Trophoblast cell (in vitro differentiated cells and primary cell): ENCODE measurements around the gene ELK1.

Experiments
- DNase-seq, 2 donors: peaks; one replicate each; pipeline ENCODE4 v3.0.0-alpha.2; 2016
- H2AFZ ChIP-seq: 2 replicates; pipeline ENCODE4 v1.6.1; 2013; ENCODE audit warnings: low read length, moderate library complexity, mild to moderate bottlenecking; ENCODE audit not compliant: insufficient read depth, poor library complexity
- H2AK5ac ChIP-seq: 2 replicates; pipeline ENCODE4 v1.6.1; 2013; ENCODE audit warnings: mild to moderate bottlenecking, low read length
- H2BK120ac ChIP-seq: 2 replicates; pipeline ENCODE4 v1.6.1; 2013; ENCODE audit warnings: low read length, mild to moderate bottlenecking, moderate library complexity; ENCODE audit not compliant: insufficient read depth, poor library complexity
- H2BK12ac ChIP-seq: 2 replicates; pipeline ENCODE4 v1.6.1; 2013; ENCODE audit warnings: mild to moderate bottlenecking, low read length, moderate library complexity
- H2BK5ac ChIP-seq: 2 replicates; pipeline ENCODE4 v1.6.1; 2013; ENCODE audit warnings: low read length, low read depth, moderate library complexity, mild to moderate bottlenecking; ENCODE audit not compliant: poor library complexity
- H3K14ac ChIP-seq: 2 replicates; pipeline ENCODE4 v1.6.1; 2013; ENCODE audit warnings: mild to moderate bottlenecking, low read length
- H3K18ac ChIP-seq: 2 replicates; pipeline ENCODE4 v1.6.1; 2013; ENCODE audit warnings: mild to moderate bottlenecking, low read length
- H3K23ac ChIP-seq: 2 replicates; pipeline ENCODE4 v1.6.1; 2013; ENCODE audit warnings: low read length
- H3K27ac ChIP-seq: 2 replicates; pipeline ENCODE4 v1.5.1; 2013; ENCODE audit warnings: low read depth, mild to moderate bottlenecking, inconsistent platforms, low read length, moderate library complexity
- H3K27me3 ChIP-seq: 2 replicates; pipeline ENCODE4 v1.6.1; 2013; ENCODE audit warnings: inconsistent platforms, mild to moderate bottlenecking, low read length, moderate library complexity; ENCODE audit not compliant: insufficient read depth
- H3K36me3 ChIP-seq, 2 experiments: 1 replicate in 1 of 2; 2 replicates in 1 of 2; pipeline ENCODE4 v1.6.1; 2013; ENCODE audit warnings: low read length in 2 of 2, mild to moderate bottlenecking in 2 of 2, moderate library complexity in 1 of 2; ENCODE audit not compliant: insufficient read depth in 2 of 2, control insufficient read depth in 1 of 2
- H3K4ac ChIP-seq: 2 replicates; pipeline ENCODE4 v1.6.1; 2013; ENCODE audit warnings: low read depth, mild to moderate bottlenecking, low read length, moderate library complexity
- H3K4me1 ChIP-seq, 2 experiments: 1 replicate in 1 of 2; 2 replicates in 1 of 2; pipeline ENCODE4 v1.6.1; 2013; ENCODE audit warnings: low read length in 2 of 2, mild to moderate bottlenecking in 2 of 2, moderate library complexity in 1 of 2; ENCODE audit not compliant: insufficient read depth in 2 of 2, control insufficient read depth in 1 of 2
- H3K4me2 ChIP-seq: 2 replicates; pipeline ENCODE4 v1.6.1; 2013; ENCODE audit warnings: inconsistent platforms, mild to moderate bottlenecking, low read length, moderate library complexity
- H3K4me3 ChIP-seq: 2 replicates; pipeline ENCODE4 v1.5.1; 2013; ENCODE audit warnings: mild to moderate bottlenecking, low read depth, low read length, inconsistent platforms
- H3K79me1 ChIP-seq: one replicate; pipeline ENCODE4 v1.6.1; 2013; ENCODE audit warnings: low read length
- H3K79me2 ChIP-seq: 2 replicates; pipeline ENCODE4 v1.6.1; 2013; ENCODE audit warnings: low read length, mild to moderate bottlenecking; ENCODE audit not compliant: control insufficient read depth, insufficient read depth, poor library complexity
- H3K9ac ChIP-seq: 2 replicates; pipeline ENCODE4 v1.6.1; 2013; ENCODE audit warnings: mild to moderate bottlenecking, low read length
- H3K9me3 ChIP-seq: 2 replicates; pipeline ENCODE4 v1.6.1; 2013; ENCODE audit warnings: low read depth, mild to moderate bottlenecking, control low read depth, inconsistent platforms, low read length; ENCODE audit not compliant: insufficient read depth
- H4K12ac ChIP-seq: 2 replicates; pipeline ENCODE4 v1.6.1; 2013; ENCODE audit warnings: low read depth, mild to moderate bottlenecking, low read length, moderate library complexity
- H4K8ac ChIP-seq: 2 replicates; pipeline ENCODE4 v1.6.1; 2013; ENCODE audit warnings: low read depth, mild to moderate bottlenecking, low read length, moderate library complexity
- H4K91ac ChIP-seq: one replicate; pipeline ENCODE4 v1.6.1; 2013; ENCODE audit warnings: low read depth, mild to moderate bottlenecking, low read length, moderate library complexity
- WGBS: extraction: QIAGEN DNeasy Blood & Tissue Kit; methylation state at CpG from one replicate; pipeline ENCODE4 v1.1.7; 2013; ENCODE audit warnings: missing lambda C conversion rate; ENCODE audit not compliant: insufficient read length, insufficient coverage; ENCODE audit errors: extremely low coverage; 5-methylcytosine and 5-hydroxymethylcytosine counted together

Gene ELK1

GRCh38 chrX:47645530-47645929 is 4.8 kb downstream of the ELK1 start:
- H3K27ac ChIP-seq = no peak overlapping the region
- H2BK120ac ChIP-seq = no peak overlapping the region
- H3K4me3 ChIP-seq = no peak overlapping the region
- H3K4me1 ChIP-seq = peaks cover 4 to 6% of the 10 kb centered on the region in 2 experiments
- no peak overlapping the region for H2BK5ac ChIP-seq
- H3K4me2 ChIP-seq = no peak overlapping the region
- peaks cover 4 to 8% of the 10 kb centered on the region in 2 experiments for H3K36me3 ChIP-seq
- no peak overlapping the region for H3K14ac ChIP-seq
- H4K12ac ChIP-seq = no peak overlapping the region
- no peak overlapping the region for H2AFZ ChIP-seq
- no peak overlapping the region for H2BK12ac ChIP-seq
- no peak overlapping the region for H3K23ac ChIP-seq
- H3K79me1 ChIP-seq = peaks cover 3% of the 10 kb centered on the region
- H3K79me2 ChIP-seq = peaks cover 3% of the 10 kb centered on the region
- H3K4ac ChIP-seq = no peak overlapping the region
- WGBS = no CpG with 5 or more reads among the region's 10 CpGs
- H3K18ac ChIP-seq = no peak overlapping the region
- no peak overlapping the region for H3K9ac ChIP-seq
- no peak overlapping the region for H4K91ac ChIP-seq
- H2AK5ac ChIP-seq = no peak overlapping the region
- no peak overlapping the region for H4K8ac ChIP-seq
- H3K27me3 ChIP-seq = no peaks in the 10 kb centered on the region
- peak; percentile 47 to 70 for DNase-seq
- H3K9me3 ChIP-seq = no peaks in the 10 kb centered on the region

GRCh38 chrX:47644557-47645091 is 5.7 kb downstream of the ELK1 start:
- H4K12ac ChIP-seq = no peak overlapping the region
- H2AFZ ChIP-seq = no peak overlapping the region
- no peak overlapping the region for H3K9ac ChIP-seq
- no peak overlapping the region for H2BK12ac ChIP-seq
- H3K4me1 ChIP-seq = peaks cover 4 to 6% of the 10 kb centered on the region in 2 experiments
- no peak overlapping the region for H3K18ac ChIP-seq
- H3K4me2 ChIP-seq = no peak overlapping the region
- H3K79me2 ChIP-seq = no peaks in the 10 kb centered on the region
- H4K91ac ChIP-seq = no peak overlapping the region
- H3K4me3 ChIP-seq = no peak overlapping the region
- no peak overlapping the region for H3K14ac ChIP-seq
- no peak overlapping the region for H2BK5ac ChIP-seq
- H4K8ac ChIP-seq = no peak overlapping the region
- WGBS = no CpG with 5 or more reads among the region's 12 CpGs
- H3K79me1 ChIP-seq = no peaks in the 10 kb centered on the region
- H3K27ac ChIP-seq = no peak overlapping the region
- peaks cover 4 to 13% of the 10 kb centered on the region in 2 experiments for H3K36me3 ChIP-seq
- no peak overlapping the region for H2AK5ac ChIP-seq
- DNase-seq = peak in 1 of 2 donors; percentile 21
- no peak overlapping the region for H3K23ac ChIP-seq
- H3K4ac ChIP-seq = no peak overlapping the region
- no peaks in the 10 kb centered on the region for H3K9me3 ChIP-seq
- no peak overlapping the region for H2BK120ac ChIP-seq
- no peaks in the 10 kb centered on the region for H3K27me3 ChIP-seq

- Histone ChIP-seq H3K27ac (no peak overlapping the region), H3K4me3 (no peak overlapping the region), H2AK5ac (no peak overlapping the region), H4K8ac (no peak overlapping the region), H3K9me3 (no peaks in the 10 kb centered on the region), H3K14ac (no peak overlapping the region), H3K36me3 (peaks cover 11 to 18% of the 10 kb centered on the region in 2 experiments), H3K9ac (no peak overlapping the region), H3K27me3 (no peaks in the 10 kb centered on the region), H2AFZ (no peak overlapping the region), H4K91ac (no peak overlapping the region), H3K23ac (no peak overlapping the region), H2BK120ac (no peak overlapping the region), H3K4ac (no peak overlapping the region), H2BK5ac (no peak overlapping the region), H3K18ac (no peak overlapping the region), H3K4me2 (no peak overlapping the region), H3K4me1 (peaks cover 0 to 2% of the 10 kb centered on the region in 2 experiments), H4K12ac (no peak overlapping the region), H3K79me2 (no peaks in the 10 kb centered on the region), H3K79me1 (no peaks in the 10 kb centered on the region), H2BK12ac (no peak overlapping the region)
- WGBS = no CpG with 5 or more reads among the region's 2 CpGs
- no peak for DNase-seq
Observed at GRCh38 chrX:47643926-47644325, 6.4 kb downstream of the ELK1 start.

GRCh38 chrX:47638816-47639215 is 11.5 kb downstream of the ELK1 start:
- no peak overlapping the region for H3K9ac ChIP-seq
- H3K27me3 ChIP-seq = no peaks in the 10 kb centered on the region
- no peak overlapping the region for H3K4me3 ChIP-seq
- H3K79me1 ChIP-seq = no peaks in the 10 kb centered on the region
- H3K4me1 ChIP-seq = no peaks in the 10 kb centered on the region
- no peak overlapping the region for H4K12ac ChIP-seq
- no peak overlapping the region for H2BK5ac ChIP-seq
- H2AK5ac ChIP-seq = no peak overlapping the region
- H3K4me2 ChIP-seq = no peak overlapping the region
- H2AFZ ChIP-seq = no peak overlapping the region
- DNase-seq = no peak
- no CpG with 5 or more reads among the region's 14 CpGs for WGBS
- H2BK120ac ChIP-seq = no peak overlapping the region
- no peak overlapping the region for H2BK12ac ChIP-seq
- H3K4ac ChIP-seq = no peak overlapping the region
- no peak overlapping the region for H3K14ac ChIP-seq
- H3K79me2 ChIP-seq = no peaks in the 10 kb centered on the region
- no peaks in the 10 kb centered on the region for H3K9me3 ChIP-seq
- no peak overlapping the region for H3K18ac ChIP-seq
- H3K23ac ChIP-seq = no peak overlapping the region
- no peak overlapping the region for H4K8ac ChIP-seq
- H3K27ac ChIP-seq = no peak overlapping the region
- peaks cover 41 to 50% of the 10 kb centered on the region in 2 experiments for H3K36me3 ChIP-seq
- no peak overlapping the region for H4K91ac ChIP-seq
